Gastroesophageal sphincter (tissue), 3 donors: ENCODE results near the gene LNP1.

Source experiments
- CTCF ChIP-seq, 4 experiments: fragments of 200-600 bp in 2 of 4; fragments of 450-650 bp in 2 of 4; sonication (generic) in 1 of 4; IDR thresholded peaks; one replicate each; pipeline ENCODE4 v1.5.1; 2017 to 2019; ENCODE audit warnings: antibody characterized with exemption in 4 of 4, mild to moderate bottlenecking in 2 of 4, moderate library complexity in 2 of 4
- EP300 ChIP-seq: sonication (generic); formaldehyde crosslinking; IDR thresholded peaks from one replicate; pipeline ENCODE4 v1.6.1; 2017; ENCODE audit warnings: antibody characterized with exemption, mild to moderate bottlenecking
- POLR2A ChIP-seq, 2 donors: fragments of 450-650 bp; IDR thresholded peaks; one replicate each; pipeline ENCODE4 v1.6.1; 2017; ENCODE audit warnings: antibody characterized with exemption in 2 of 2, mild to moderate bottlenecking in 2 of 2, moderate library complexity in 1 of 2
- POLR2AphosphoS5 ChIP-seq: sonication (generic); formaldehyde crosslinking; IDR thresholded peaks from one replicate; pipeline ENCODE4 v1.6.1; 2017; ENCODE audit warnings: antibody characterized with exemption

GRCh38 chr3:100482176-100482575 lies 80.8 kb downstream of the LNP1 start:
- TF ChIP-seq CTCF (IDR thresholded peaks at IDR 0.05) (no peak), POLR2A (IDR thresholded peaks at IDR 0.05) (no peak), POLR2AphosphoS5 (no peak), EP300 (no peak)
